GM10847 (cell line): ENCODE data around the gene MUL1.

Source experiments
- POLR2A ChIP-seq: IDR thresholded peaks from 2 replicates; pipeline ENCODE4 v1.6.1; 2011; ENCODE audit not compliant: insufficient read length; ENCODE audit errors: extremely low read depth

MUL1 gene

GRCh38 chr1:20530306-20530705 is 22.4 kb upstream of the MUL1 start:
- no peak for TF ChIP-seq POLR2A

DNA sequence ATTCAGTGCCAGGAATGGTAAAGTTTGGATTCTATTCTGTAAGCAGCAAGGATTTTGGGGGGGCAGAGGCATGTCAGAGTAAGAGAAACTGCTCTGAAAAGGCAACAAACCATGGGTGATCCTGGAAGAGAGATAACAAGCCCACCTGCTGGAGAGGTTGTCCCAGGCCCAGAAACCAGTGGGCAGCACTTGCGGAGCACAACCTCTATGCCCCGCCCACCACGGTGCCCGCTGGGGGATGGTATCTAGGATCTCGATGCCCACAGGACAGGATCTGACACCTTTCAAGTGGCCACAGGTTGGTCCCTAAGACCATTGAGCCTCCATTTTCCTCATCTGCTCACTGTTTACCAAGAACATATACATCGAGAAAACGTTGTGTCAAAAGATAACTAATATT is 20.3 kb upstream of the MUL1 start:
- no peak for TF ChIP-seq POLR2A

DNA sequence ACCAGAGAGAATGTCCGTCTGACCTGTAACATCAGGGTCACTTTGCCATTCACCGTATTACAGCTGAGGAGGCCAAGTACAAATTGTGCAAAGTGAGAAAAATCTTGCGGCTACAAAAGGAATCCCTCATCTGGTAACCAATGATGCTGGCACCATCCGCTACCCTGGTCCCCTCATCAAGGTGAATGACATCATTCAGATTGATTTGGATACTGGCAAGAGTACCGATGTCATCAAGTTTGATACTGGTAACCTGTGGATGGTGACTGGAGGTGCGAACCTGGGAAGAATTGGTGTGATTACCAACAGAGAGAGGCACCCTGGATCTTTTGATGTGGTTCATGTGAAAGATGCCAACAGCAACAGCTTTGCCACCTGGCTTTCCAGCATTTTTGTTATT is 18.3 kb upstream of the MUL1 start:
- no peak for TF ChIP-seq POLR2A

- TF ChIP-seq POLR2A: no peak
These were observed 14.3 kb upstream of the MUL1 start for GRCh38 chr1:20521960-20522861.

GRCh38 chr1:20511518-20512428 is 3.8 kb upstream of the MUL1 start:
- no peak for TF ChIP-seq POLR2A

DNA sequence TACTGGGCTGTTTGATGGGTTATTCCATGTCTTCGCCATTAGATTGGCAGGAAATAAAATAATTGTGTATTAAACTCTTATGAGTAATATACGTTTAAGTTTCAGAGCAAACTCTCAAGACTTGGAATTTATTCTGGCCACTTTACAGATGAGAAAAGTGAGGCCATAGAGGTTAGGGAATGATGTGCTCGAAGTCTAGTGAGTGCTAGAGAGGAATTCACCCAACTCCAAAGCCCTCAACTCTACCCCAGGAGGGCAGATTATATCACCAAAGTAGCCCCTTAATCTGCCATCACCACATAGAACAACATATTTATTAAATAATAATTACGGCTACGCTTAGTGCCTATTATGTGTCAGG is 440 bp upstream of the MUL1 start:
- no peak for TF ChIP-seq POLR2A

GRCh38 chr1:20507248-20507563 is 745 bp downstream of the MUL1 start:
- TF ChIP-seq POLR2A: no peak

DNA sequence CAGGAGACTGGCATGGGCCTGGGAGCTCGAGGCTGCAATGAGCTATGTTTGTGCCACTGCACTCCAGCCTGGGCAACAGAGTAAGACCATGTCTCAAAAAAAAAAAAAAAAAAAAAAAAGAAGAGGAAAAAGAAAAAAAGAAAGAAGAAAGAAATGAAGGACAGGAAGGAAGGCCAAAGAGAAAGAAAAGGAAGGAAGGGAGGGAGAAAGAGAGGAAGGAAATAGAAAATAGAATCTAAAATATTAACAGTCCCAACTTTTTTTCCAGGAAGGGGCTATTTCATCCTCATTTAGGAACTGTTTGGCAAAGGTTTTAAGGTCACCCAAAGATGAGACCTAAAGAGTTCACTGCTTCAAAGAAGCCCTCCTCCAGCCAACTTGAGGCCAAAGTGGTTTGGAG is 2.5 kb downstream of the MUL1 start:
- no peak for TF ChIP-seq POLR2A

- TF ChIP-seq POLR2A: no peak
These were observed 7.2 kb downstream of the MUL1 start for GRCh38 chr1:20500716-20501115.

DNA sequence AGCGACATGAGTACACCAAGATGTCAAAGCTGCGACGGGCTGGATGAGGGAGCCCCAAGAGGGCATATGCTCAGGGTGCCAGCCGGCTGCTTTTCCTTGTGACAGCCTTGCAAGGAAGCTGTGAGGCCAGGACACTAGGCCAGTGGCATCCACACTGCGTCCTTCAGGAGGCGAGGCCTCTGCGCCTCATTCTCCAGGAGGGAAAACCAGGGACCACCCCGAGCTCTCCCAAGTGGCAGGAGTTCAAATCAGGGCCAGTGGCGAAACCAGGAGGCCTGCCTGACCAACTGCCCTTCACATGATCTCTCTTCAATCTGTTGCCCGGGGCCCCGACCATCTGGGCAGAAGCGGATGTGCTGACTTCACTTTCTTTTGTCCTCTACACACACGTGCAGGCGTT is 8.2 kb downstream of the MUL1 start:
- no peak for TF ChIP-seq POLR2A

- TF ChIP-seq POLR2A: no peak
These were observed 8.8 kb downstream of the MUL1 start for GRCh38 chr1:20499105-20499504.

- no peak for TF ChIP-seq POLR2A
These were observed 9.8 kb downstream of the MUL1 start for GRCh38 chr1:20498116-20498515.

GRCh38 chr1:20497506-20497905 is 10.4 kb downstream of the MUL1 start:
- TF ChIP-seq POLR2A: no peak

- TF ChIP-seq POLR2A: no peak
These were observed 11.7 kb downstream of the MUL1 start for GRCh38 chr1:20496241-20496661.

- no peak for TF ChIP-seq POLR2A
These were observed 12.3 kb downstream of the MUL1 start for GRCh38 chr1:20495661-20496060.

DNA sequence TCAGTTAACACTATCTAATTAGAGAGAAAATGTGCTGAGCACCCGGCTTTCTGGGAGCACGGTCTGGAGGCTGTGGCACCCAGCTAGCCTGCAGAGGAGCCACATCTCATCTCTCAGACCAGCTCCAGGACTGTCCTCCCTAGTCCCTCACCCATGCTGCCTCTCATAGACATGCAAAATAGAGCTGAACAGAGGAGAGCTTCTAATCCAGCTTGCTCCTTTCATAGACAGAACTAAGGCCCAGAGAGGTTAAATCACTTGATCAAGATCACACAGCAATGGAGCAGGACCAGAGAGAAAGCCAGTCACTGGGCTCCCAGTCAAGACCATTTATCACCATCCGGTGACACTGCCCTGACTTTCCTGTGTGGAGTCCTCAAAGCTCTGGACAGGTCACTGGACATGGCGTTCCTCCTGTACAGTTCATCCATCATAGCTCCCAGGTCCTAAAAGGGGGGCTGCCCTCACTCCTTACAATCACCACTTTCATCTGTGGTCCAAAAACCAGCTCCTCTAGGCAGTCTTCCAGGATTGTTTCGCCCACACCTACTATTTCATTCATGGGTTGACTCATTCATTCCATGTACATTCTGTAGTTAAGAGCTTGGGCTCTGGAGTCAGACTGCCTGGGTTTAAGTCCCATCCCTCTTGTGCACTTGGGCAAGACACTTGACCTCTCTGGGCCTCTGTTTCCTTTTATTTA is 13.2 kb downstream of the MUL1 start:
- no peak for TF ChIP-seq POLR2A
